Stimulated activated CD4-positive, alpha-beta T cell treated with anti-CD3 and anti-CD28 coated beads, TNF-alpha, amount 100 ng/mL, for 4 hours (primary cell): ENCODE results near the gene MYLK2.
A peak's percentile ranks its signal among the peaks of the same experiment; 100 is the strongest.

Experiments
- DNase-seq, 3 experiments: peaks; one replicate each; pipeline ENCODE4 v3.0.0-alpha.2; 2020; ENCODE audit warnings: low read depth in 3 of 3

The MYLK2 gene

GRCh38 chr20:31853481-31853880 lies 34.3 kb downstream of the MYLK2 start:
- no peak for DNase-seq

- DNase-seq, result no peak
These were observed 37.4 kb downstream of the MYLK2 start for GRCh38 chr20:31856516-31856915.

GRCh38 chr20:31857861-31858759 lies 39.0 kb downstream of the MYLK2 start:
- no peak for DNase-seq

GRCh38 chr20:31858760-31859083 lies 39.6 kb downstream of the MYLK2 start:
- DNase-seq, result no peak

- no peak for DNase-seq
These were observed 40.3 kb downstream of the MYLK2 start for GRCh38 chr20:31859266-31859997.

- no peak for DNase-seq
These were observed 40.8 kb downstream of the MYLK2 start for GRCh38 chr20:31859998-31860380.

DNA sequence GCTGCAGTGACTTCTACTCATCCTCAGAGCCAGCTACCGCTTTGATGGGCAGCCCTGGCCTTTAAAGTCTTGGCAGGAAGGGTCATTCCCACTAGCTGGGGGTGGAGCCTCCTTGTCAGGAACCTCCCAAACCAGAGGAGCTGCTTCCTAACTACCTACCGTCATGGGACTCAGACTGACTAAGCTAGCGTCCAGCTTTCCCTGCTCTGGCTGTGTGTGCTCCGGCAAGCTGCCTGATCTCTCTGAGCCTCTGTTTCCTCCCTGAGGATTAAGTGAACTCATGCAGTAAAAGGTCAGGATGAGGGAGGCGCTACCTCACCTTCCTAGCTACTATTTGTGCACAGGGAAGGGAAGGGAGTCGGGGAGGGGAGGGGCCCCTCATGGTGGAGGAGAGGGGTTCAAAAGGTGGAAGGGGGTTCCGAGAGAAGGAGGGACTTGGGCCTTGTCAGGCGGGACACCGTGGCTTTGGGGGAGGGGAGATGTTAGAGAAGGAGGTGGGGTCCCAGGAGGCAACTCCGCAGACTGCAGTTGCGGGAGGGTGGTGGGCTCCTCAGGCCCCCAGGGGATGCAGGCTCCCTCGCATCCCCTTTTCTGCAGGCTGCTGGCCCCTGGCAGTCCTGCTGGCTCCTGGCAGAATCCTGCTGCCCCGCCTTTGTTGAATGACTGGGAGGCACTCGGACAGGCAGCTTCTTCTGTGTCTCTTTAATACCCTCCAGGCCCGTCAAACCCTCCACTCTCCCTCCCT lies 41.4 kb downstream of the MYLK2 start:
- no peak for DNase-seq

DNA sequence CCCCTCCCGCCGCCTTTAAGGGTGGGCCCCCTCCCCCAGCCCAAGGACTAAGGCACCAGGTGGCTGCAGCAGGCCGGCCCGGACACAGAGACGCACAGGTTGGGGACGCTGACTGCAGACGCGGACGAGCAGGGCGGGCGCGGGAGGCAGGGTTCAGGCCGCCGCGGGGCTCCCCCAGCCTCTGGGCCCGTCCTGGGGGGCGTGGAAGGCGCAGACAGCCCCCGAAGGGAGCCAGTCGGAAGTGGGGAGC lies 41.9 kb downstream of the MYLK2 start:
- DNase-seq, result no peak

- DNase-seq, result peak; percentile 37 to 47 (median 41)
These were observed 42.4 kb downstream of the MYLK2 start for GRCh38 chr20:31861385-31862156.

- DNase-seq, result no peak
These were observed 43.0 kb downstream of the MYLK2 start for GRCh38 chr20:31862157-31862470.

DNA sequence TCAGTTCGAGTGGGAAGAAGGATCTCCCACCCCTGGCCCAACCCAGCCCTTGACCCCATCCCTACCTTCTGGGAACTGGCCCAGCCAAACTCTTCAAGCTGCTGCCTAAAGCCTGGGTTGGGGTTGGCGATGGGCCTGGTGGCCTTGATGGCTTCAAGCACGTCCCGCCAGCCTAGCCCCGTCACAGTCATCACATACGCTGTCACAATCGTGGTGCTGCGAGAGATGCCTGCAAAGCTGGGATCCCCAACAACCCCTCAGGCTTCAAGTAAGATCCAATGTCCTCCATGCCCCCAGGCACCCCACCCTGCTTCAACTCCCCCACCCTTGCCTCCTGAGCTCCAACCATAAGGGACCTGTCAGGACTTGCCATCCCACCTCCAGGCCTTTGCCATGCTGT lies 43.4 kb downstream of the MYLK2 start:
- DNase-seq, result no peak

GRCh38 chr20:31863296-31864085 lies 44.3 kb downstream of the MYLK2 start:
- DNase-seq, result no peak

GRCh38 chr20:31864521-31865400 lies 45.6 kb downstream of the MYLK2 start:
- no peak for DNase-seq

- DNase-seq, result no peak
These were observed 47.1 kb downstream of the MYLK2 start for GRCh38 chr20:31866221-31866620.

DNA sequence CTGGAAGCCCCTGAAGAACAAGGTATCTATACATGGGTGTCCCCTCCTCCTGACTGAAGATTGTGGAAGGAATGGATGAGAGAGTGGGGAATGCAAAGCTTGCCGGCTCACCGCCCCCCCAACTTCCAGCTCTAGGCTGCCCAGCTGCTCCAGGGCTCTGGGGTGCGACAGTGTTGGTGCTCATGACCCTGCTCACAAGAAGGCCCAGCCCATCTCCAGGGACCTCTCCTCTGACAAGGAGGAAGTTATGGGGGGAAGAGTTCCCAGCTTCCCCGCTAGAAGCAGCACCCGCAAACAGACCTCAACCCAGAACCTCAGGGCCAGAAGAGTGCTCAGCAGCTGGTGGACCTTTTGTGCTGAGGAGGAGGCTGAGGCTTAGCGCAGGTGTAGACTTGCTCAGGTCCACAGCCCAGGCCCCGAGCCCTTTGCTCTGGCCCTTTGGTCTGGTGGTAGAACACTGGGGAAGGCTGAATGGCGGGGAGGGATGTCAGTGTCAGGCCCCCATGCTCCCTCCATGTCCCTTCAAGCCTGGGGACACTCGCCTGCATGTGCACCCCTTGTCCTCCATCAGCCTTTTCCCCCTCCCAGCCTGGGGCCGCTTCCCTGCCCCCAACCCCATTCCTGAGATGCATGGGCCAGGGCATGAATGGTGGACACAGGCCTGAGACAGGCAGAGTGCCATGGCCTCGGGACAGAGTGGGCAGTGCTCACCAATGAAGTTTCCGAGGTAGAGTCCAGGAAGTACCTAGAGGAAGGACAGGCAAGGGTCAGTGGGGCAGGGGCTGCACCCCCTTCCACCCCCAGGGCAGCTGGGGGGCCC lies 49.9 kb downstream of the MYLK2 start:
- DNase-seq, result no peak

- DNase-seq, result no peak
These were observed 50.5 kb downstream of the MYLK2 start for GRCh38 chr20:31869673-31869941.

DNA sequence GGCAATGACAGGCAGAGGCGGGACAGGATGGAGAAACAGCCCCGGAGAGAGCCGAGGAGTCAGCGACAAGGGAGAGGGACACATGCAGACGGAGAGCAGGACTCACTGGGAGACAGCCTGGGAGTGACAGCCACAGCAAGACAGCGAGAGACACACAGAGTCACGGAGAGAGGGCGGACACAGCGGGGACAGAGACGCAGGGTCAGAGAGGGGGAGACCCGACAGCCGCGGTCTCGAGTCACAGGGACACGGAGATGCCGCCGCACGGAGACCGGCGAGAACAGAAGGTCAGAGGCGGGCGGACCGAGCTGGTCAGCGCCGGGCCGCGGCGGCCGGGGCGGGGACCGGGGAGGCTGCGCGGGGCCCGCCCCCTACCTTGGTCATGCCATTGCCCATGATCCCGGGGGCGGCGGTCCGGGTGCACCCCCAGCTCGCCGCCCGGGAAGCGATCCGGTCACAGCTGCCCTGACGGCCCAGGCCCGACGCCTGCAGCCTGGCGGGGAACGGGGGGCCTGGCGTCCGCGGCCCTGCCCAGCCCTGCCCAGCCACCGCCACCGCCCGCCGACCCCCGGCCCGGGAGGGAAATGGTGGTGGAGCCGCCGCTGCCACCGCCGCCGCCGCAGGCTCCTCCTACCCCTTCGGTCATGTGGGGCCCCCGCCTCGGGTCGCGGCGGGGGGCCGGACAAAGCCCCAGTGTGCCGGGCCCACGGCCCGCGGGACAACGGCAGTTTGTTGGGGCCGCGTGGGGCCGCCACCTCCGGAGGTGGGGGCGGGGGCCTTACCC lies 51.0 kb downstream of the MYLK2 start, which contains the start of the genes DUSP15 and TTLL9:
Gene DUSP15 (minus strand): TSS at position 586 of the 784 bp plus-strand sequence. CDS start 190 bp downstream, at position 396.
Gene TTLL9 (plus strand): TSS at position 693 of the 784 bp plus-strand sequence. CDS start 493 bp downstream, outside the sequence.
- DNase-seq, result no peak

- DNase-seq, result no peak
These were observed 51.8 kb downstream of the MYLK2 start for GRCh38 chr20:31870726-31871617.
